HEK293T (cell line): ENCODE data around the gene FAF2.

Source experiments
- CTCF ChIA-PET: fragments of 350-600 bp; formaldehyde crosslinking; extraction: SDS; loops from one replicate; lab custom pipeline; 2021; ENCODE audit warnings: antibody characterized with exemption, inconsistent platforms; lab: Yijun Ruan, JAX
- POLR2A ChIA-PET: fragments of 350-600 bp; formaldehyde crosslinking; extraction: SDS; loops from one replicate; lab custom pipeline; 2020; ENCODE audit warnings: antibody characterized with exemption, inconsistent platforms; lab: Yijun Ruan, JAX
- DNase-seq: peaks from one replicate; pipeline ENCODE4 v3.0.0; 2012; ENCODE audit warnings: mixed read lengths; ENCODE audit errors: extremely low spot score
- ARNT ChIP-seq: fragments of 450-650 bp; IDR thresholded peaks from 2 replicates; pipeline ENCODE4 v1.6.1; 2017; ENCODE audit warnings: mild to moderate bottlenecking
- BHLHE40 ChIP-seq: fragments of 450-650 bp; IDR thresholded peaks from 2 replicates; pipeline ENCODE4 v1.6.1; 2016; ENCODE audit warnings: mild to moderate bottlenecking, moderate library complexity, borderline replicate concordance
- CTBP1 ChIP-seq: fragments of 450-650 bp; IDR thresholded peaks from 2 replicates; pipeline ENCODE4 v1.6.1; 2016; ENCODE audit warnings: borderline replicate concordance
- ELF4 ChIP-seq: fragments of 450-650 bp; IDR thresholded peaks from 2 replicates; pipeline ENCODE4 v1.6.1; 2017; ENCODE audit warnings: antibody characterized with exemption
- FOXA1 ChIP-seq: fragments of 450-650 bp; IDR thresholded peaks from 2 replicates; pipeline ENCODE4 v1.6.1; 2016; ENCODE audit warnings: mild to moderate bottlenecking
- FOXK2 ChIP-seq: fragments of 450-650 bp; IDR thresholded peaks from 2 replicates; pipeline ENCODE4 v1.6.1; 2016; ENCODE audit warnings: mild to moderate bottlenecking
- FOXM1 ChIP-seq: fragments of 450-650 bp; IDR thresholded peaks from 2 replicates; pipeline ENCODE4 v1.6.1; 2017; ENCODE audit warnings: mild to moderate bottlenecking, borderline replicate concordance
- HDGF ChIP-seq: fragments of 450-650 bp; IDR thresholded peaks from 2 replicates; pipeline ENCODE4 v1.6.1; 2017; ENCODE audit warnings: antibody characterized with exemption, borderline replicate concordance
- L3MBTL2 ChIP-seq: fragments of 450-650 bp; conservative IDR thresholded peaks from 2 replicates; pipeline ENCODE4 v1.6.1; 2016; ENCODE audit warnings: mild to moderate bottlenecking
- LEF1 ChIP-seq: fragments of 450-650 bp; IDR thresholded peaks from 2 replicates; pipeline ENCODE4 v1.6.1; 2017; ENCODE audit warnings: mild to moderate bottlenecking, borderline replicate concordance
- NFRKB ChIP-seq: fragments of 450-650 bp; IDR thresholded peaks from 2 replicates; pipeline ENCODE4 v1.6.1; 2016; ENCODE audit warnings: mild to moderate bottlenecking, moderate library complexity
- PKNOX1 ChIP-seq: fragments of 450-650 bp; IDR thresholded peaks from 2 replicates; pipeline ENCODE4 v1.6.1; 2016
- SP1 ChIP-seq: fragments of 450-650 bp; IDR thresholded peaks from 2 replicates; pipeline ENCODE4 v1.6.1; 2017
- SUZ12 ChIP-seq: fragments of 450-650 bp; IDR thresholded peaks from 2 replicates; pipeline ENCODE4 v1.6.1; 2016; ENCODE audit warnings: mild to moderate bottlenecking
- TARDBP ChIP-seq: fragments of 450-650 bp; IDR thresholded peaks from 2 replicates; pipeline ENCODE4 v1.6.1; 2016
- ZNF384 ChIP-seq: fragments of 450-650 bp; IDR thresholded peaks from 2 replicates; pipeline ENCODE4 v1.6.1; 2016

FAF2 gene

GRCh38 chr5:176447978-176448608, at the start of gene FAF2:
TSS of gene FAF2 (plus strand) at chr5:176448385. CDS start at chr5:176448408, 23 bp downstream.
- DNase-seq, result peak; percentile 100
- TF ChIP-seq FOXM1, result no peak
- TF ChIP-seq NFRKB, result no peak; the same call in 1 of the 2 replicates
- TF ChIP-seq PKNOX1, result peak; percentile 85
- TF ChIP-seq SUZ12, result no peak
- TF ChIP-seq ZNF384, result no peak
- no peak for TF ChIP-seq ARNT
- no peak for TF ChIP-seq LEF1
- CTCF ChIA-PET, result interaction anchor here (0.6 to 1.8 kb wide), 20 partner anchors 8 to 718 kb away, joined by 3 to 8 read pairs (median 4); partner anchors contain the start of genes CLTB and RNF44
- POLR2A ChIA-PET, result interaction anchor here (0.7 to 2.3 kb wide), 22 partner anchors 9 to 104 kb away, joined by 3 to 27 read pairs (median 4); partner anchors contain the start of genes HIGD2A, NOP16 and RNF44

GRCh38 chr5:176400382-176401156, 47.6 kb upstream of the FAF2 start:
- no peak for DNase-seq
- ChIA-PET CTCF (no interaction called here), POLR2A (no interaction called here)
- TF ChIP-seq ZNF384, result no peak
- TF ChIP-seq BHLHE40, result no peak

- POLR2A ChIA-PET, result interaction anchor here (1.0 kb wide), 1 partner anchor 61 kb away, joined by 3 read pairs; no protein-coding TSS in a partner anchor
- CTCF ChIA-PET, result no interaction called here
- no peak for DNase-seq
These were observed 46.6 kb upstream of the FAF2 start for GRCh38 chr5:176401281-176402205.

GRCh38 chr5:176405656-176406435, 42.3 kb upstream of the FAF2 start:
- CTCF ChIA-PET, result interaction anchor here (1.3 kb wide), 1 partner anchor 42 kb away, joined by 3 read pairs; no protein-coding TSS in a partner anchor
- no peak for DNase-seq
- TF ChIP-seq CTBP1 (no peak), FOXK2 (no peak), ARNT (no peak), FOXA1 (no peak), NFRKB (no peak), LEF1 (no peak), FOXM1 (no peak)
- POLR2A ChIA-PET, result no interaction called here

More at GRCh38 chr5:176401281-176402205, 46.6 kb upstream of the FAF2 start:
- no peak for TF ChIP-seq HDGF
- TF ChIP-seq ZNF384, result no peak
- no peak for TF ChIP-seq PKNOX1
- no peak for TF ChIP-seq CTBP1
- no peak for TF ChIP-seq BHLHE40
- no peak for TF ChIP-seq LEF1
- no peak for TF ChIP-seq FOXM1
- no peak for TF ChIP-seq ARNT
- no peak for TF ChIP-seq ELF4
- TF ChIP-seq FOXK2, result no peak
- no peak for TF ChIP-seq NFRKB
- TF ChIP-seq L3MBTL2, result no peak
- TF ChIP-seq SP1, result no peak
- no peak for TF ChIP-seq FOXA1
- no peak for TF ChIP-seq SUZ12
- TF ChIP-seq TARDBP, result no peak

- POLR2A ChIA-PET, result interaction anchor here (1.0 kb wide), 1 partner anchor 18 kb away, joined by 3 read pairs; the partner anchor contains the start of genes HIGD2A and NOP16
- no peak for DNase-seq
- CTCF ChIA-PET, result no interaction called here
- TF ChIP-seq ZNF384 (no peak), ELF4 (no peak), BHLHE40 (no peak), NFRKB (no peak)
These were observed 41.6 kb upstream of the FAF2 start for GRCh38 chr5:176406436-176407052.
